Measurements from ENCODE around the gene ZFP36. TPM values are rescaled to one million over a fixed set of nuclear protein-coding genes. Genes with fewer than 3 reads are reported as not detected.

Gene ZFP36
- polyA plus RNA-seq, 2 of the 4 experiments (the other 2 are of a cell fraction): 22.1 to 29.1 TPM

- TF ChIP-seq SMC3 (IDR thresholded peaks at IDR 0.05) (0 out of 3 replicates have a peak, but pooled peaks have one; percentile 14), EHMT2 (IDR thresholded peaks at IDR 0.05; ENCODE audit: low read depth) (no peak), GATA3 (IDR thresholded peaks at IDR 0.05; ENCODE audit: borderline replicate concordance) (peak; percentile 55)
- TF ChIP-seq, protein P1, sequence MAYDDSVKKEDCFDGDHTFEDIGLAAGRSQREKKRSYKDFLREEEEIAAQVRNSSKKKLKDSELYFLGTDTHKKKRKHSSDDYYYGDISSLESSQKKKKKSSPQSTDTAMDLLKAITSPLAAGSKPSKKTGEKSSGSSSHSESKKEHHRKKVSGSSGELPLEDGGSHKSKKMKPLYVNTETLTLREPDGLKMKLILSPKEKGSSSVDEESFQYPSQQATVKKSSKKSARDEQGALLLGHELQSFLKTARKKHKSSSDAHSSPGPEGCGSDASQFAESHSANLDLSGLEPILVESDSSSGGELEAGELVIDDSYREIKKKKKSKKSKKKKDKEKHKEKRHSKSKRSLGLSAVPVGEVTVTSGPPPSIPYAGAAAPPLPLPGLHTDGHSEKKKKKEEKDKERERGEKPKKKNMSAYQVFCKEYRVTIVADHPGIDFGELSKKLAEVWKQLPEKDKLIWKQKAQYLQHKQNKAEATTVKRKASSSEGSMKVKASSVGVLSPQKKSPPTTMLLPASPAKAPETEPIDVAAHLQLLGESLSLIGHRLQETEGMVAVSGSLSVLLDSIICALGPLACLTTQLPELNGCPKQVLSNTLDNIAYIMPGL (CRISPR knock-in tag; IDR thresholded peaks at IDR 0.05; ENCODE audit: borderline replicate concordance): peak; percentile 82; the same call in 1 of the 2 replicates
These were observed 4.0 kb upstream of the ZFP36 start (continued) for GRCh38 chr19:39402346-39403300.

DNA sequence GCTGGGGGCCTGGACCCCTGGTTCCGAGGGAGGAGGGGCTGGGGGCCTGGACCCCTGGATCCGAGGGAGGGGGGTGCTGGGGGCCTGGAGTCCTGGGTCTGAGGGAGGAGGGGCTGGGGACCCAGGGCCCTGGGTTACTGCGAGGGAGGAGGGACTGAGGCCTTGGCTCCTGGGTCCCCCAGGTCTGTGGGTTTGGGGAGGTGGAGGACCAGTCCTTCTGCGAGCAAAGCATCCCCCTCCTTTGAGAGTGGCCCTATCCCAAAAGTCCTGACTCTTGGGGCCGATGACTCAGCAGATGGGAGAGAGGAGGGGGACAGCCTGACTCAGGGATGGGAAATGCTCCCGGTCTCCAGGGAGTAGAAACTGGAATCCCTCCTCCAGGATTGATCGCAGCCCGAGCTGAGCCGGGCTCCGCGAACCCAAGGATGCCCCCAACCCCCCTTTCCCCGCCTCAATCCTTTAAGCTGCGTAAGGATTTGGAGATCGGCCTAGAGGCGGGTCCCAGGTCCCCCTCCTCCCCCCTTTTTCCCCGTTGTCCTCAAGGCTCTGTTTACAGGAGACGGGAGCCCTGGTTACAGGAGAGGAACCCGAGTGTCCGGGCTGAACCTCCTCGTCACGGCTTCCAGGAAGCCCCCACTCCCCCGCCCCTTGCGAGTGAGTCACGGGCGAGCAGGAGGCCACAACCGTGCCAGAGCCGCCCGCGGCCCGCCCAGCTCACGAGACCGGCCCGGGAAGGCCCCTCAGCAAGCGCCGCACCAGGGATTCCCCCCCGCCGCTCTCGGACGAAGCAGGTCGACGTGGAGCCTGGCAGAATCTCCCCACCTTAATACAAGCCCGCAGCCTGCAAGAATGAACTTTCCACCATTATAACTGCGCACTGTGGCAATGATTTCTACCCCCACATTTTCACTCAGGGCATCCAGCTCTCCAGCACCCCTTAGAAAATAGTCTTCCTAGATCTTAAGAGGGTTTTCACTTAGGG, 3.0 kb upstream of the ZFP36 start:
- POLR2A ChIA-PET: interaction anchor here (0.5 to 9.4 kb wide), 11 partner anchors 8 to 292 kb away, joined by 3 to 140 read pairs (median 3); partner anchors contain the start of genes EID2B, MED29, PAF1 and PLEKHG2
- CTCF ChIA-PET: interaction anchor here (1.0 to 21.4 kb wide), 7 partner anchors 8 to 1170 kb away, joined by 3 to 484 read pairs (median 8); partner anchors contain the start of genes MED29, PAF1, PLEKHG2 and RPS16
- Histone ChIP-seq H3K9me3 (no peaks in the 10 kb centered on the region), H3K4me2 (peak overlapping the region; percentile 95), H3K4me3 (peak overlapping the region; percentile 43), H3K4me1 (peaks cover 77% of the 10 kb centered on the region), H3K27ac (peak overlapping the region; percentile 94 to 99)
- ATAC-seq (peak; percentile 21 to 49), DNase-seq (ENCODE audit: low read depth in 1 of 2, low spot score in 1 of 2) (peak; percentile 98 to 99), FAIRE-seq (peak; percentile 65)
- 2% methylated on average over 40 of the region's 43 CpGs for WGBS (ENCODE audit: missing lambda C conversion rate)
- TF ChIP-seq FOSB (CRISPR knock-in tag; IDR thresholded peaks at IDR 0.05): peak; percentile 85; the same call in 1 of the 2 replicates
- TF ChIP-seq PBX3 (IDR thresholded peaks at IDR 0.05): peak; percentile 50; the same call in 1 of the 2 replicates
- peak; percentile 61; the same call in 1 of the 2 replicates for TF ChIP-seq EHF (CRISPR knock-in tag; IDR thresholded peaks at IDR 0.05)
- TF ChIP-seq TP53 (CRISPR knock-in tag; IDR thresholded peaks at IDR 0.05): peak; percentile 76; the same call in 1 of the 2 replicates
- TF ChIP-seq CEBPB (IDR thresholded peaks at IDR 0.05): peak in 1 of 2 experiments; percentile 37; a peak in 1 of 4 replicates
- TF ChIP-seq MAX (IDR thresholded peaks at IDR 0.05): peak; percentile 86
- peak; percentile 86 to 98; a peak in 4 of 5 replicates for TF ChIP-seq JUN (IDR thresholded peaks at IDR 0.05)
- no peak for TF ChIP-seq POLR2AphosphoS2 (conservative IDR thresholded peaks at IDR 0.05; ENCODE audit: low read length)
- TF ChIP-seq MAFK (IDR thresholded peaks at IDR 0.05; ENCODE audit: partially characterized antibody): peak; percentile 100
- peak; percentile 97 for TF ChIP-seq NFE2L2 (conservative IDR thresholded peaks at IDR 0.05; ENCODE audit: low read length)
- TF ChIP-seq MYC (IDR thresholded peaks at IDR 0.05; ENCODE audit: borderline replicate concordance, low read length): peak; percentile 86; the same call in 1 of the 2 replicates
- TF ChIP-seq TFCP2L1 (CRISPR knock-in tag; IDR thresholded peaks at IDR 0.05): peak; percentile 97
- peak; percentile 94 for TF ChIP-seq HOXA7 (CRISPR knock-in tag; IDR thresholded peaks at IDR 0.05)
- TF ChIP-seq HOXB5 (CRISPR knock-in tag; IDR thresholded peaks at IDR 0.05): peak; percentile 58
- TF ChIP-seq HDAC2 (IDR thresholded peaks at IDR 0.05): no peak
- TF ChIP-seq BHLHE40 (IDR thresholded peaks at IDR 0.05; ENCODE audit: low read depth, low read length): peak; percentile 100
- no peak for TF ChIP-seq FOXS1 (CRISPR knock-in tag; IDR thresholded peaks at IDR 0.05)
- peak; percentile 27; the same call in 1 of the 2 replicates for TF ChIP-seq USF2 (IDR thresholded peaks at IDR 0.05)
- TF ChIP-seq GATA3 (IDR thresholded peaks at IDR 0.05; ENCODE audit: borderline replicate concordance): peak; percentile 87
- TF ChIP-seq, protein P2, sequence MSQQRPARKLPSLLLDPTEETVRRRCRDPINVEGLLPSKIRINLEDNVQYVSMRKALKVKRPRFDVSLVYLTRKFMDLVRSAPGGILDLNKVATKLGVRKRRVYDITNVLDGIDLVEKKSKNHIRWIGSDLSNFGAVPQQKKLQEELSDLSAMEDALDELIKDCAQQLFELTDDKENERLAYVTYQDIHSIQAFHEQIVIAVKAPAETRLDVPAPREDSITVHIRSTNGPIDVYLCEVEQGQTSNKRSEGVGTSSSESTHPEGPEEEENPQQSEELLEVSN (IDR thresholded peaks at IDR 0.05; ENCODE audit: borderline replicate concordance, low read depth): peak; percentile 75; the same call in 1 of the 2 replicates
- TF ChIP-seq HOXB13 (CRISPR knock-in tag; IDR thresholded peaks at IDR 0.05; ENCODE audit: low read depth): no peak
- TF ChIP-seq SMC3 (IDR thresholded peaks at IDR 0.05): peak; percentile 39; the same call in 1 of the 3 replicates
- TF ChIP-seq EP300 (IDR thresholded peaks at IDR 0.05): peak in 1 of 2 experiments; percentile 74; a peak in 3 of 5 replicates
- peak; percentile 87 for TF ChIP-seq JUNB (IDR thresholded peaks at IDR 0.05)
- TF ChIP-seq ZNF302 (CRISPR knock-in tag; IDR thresholded peaks at IDR 0.05): no peak
- peak; percentile 82 for TF ChIP-seq FOSL2 (IDR thresholded peaks at IDR 0.05)
- TF ChIP-seq FOSL2 (CRISPR knock-in tag; IDR thresholded peaks at IDR 0.05): peak; percentile 100
- TF ChIP-seq SREBF2 (IDR thresholded peaks at IDR 0.05): no peak
- peak; percentile 61; the same call in 1 of the 2 replicates for TF ChIP-seq RFX5 (IDR thresholded peaks at IDR 0.05)
